Putamen (tissue), 1 donor: ENCODE results near the gene TECPR2.
"Not testable (repeated sequence)": the region's sequence is repeated elsewhere in the genome, so short reads cannot be mapped to it uniquely, and the experiment has no call there.

ENCODE experiments used
- DNase-seq: peaks from one replicate; pipeline ENCODE4 v3.0.0-alpha.2; 2016; ENCODE audit warnings: low spot score

TECPR2 gene

GRCh38 chr14:102509746-102510615 is 147.2 kb downstream of the TECPR2 start, which contains the start of gene ANKRD9:
TSS of gene ANKRD9 (minus strand) at chr14:102509776. CDS start at chr14:102507889, 1,887 bp downstream.
- peak; percentile 81 for DNase-seq

- DNase-seq = no peak
Measured at GRCh38 chr14:102510616-102511520, 148.1 kb downstream of the TECPR2 start.

GRCh38 chr14:102511538-102511937 is 148.8 kb downstream of the TECPR2 start:
- DNase-seq = no peak

- no peak for DNase-seq
Measured at GRCh38 chr14:102512793-102513300, 150.1 kb downstream of the TECPR2 start.

GRCh38 chr14:102513899-102514772 is 151.4 kb downstream of the TECPR2 start:
- DNase-seq = no peak

GRCh38 chr14:102514987-102515733 is 152.4 kb downstream of the TECPR2 start:
- no peak for DNase-seq

- no peak for DNase-seq
Measured at GRCh38 chr14:102516531-102517391, 154.0 kb downstream of the TECPR2 start.

GRCh38 chr14:102517392-102518062 is 154.8 kb downstream of the TECPR2 start:
- DNase-seq = no peak

GRCh38 chr14:102518063-102518648 is 155.4 kb downstream of the TECPR2 start:
- DNase-seq = no peak

GRCh38 chr14:102519709-102520108 is 157.0 kb downstream of the TECPR2 start:
- not testable (repeated sequence) for DNase-seq

GRCh38 chr14:102523200-102523568 is 160.4 kb downstream of the TECPR2 start:
- no peak for DNase-seq

GRCh38 chr14:102523569-102524450 is 161.1 kb downstream of the TECPR2 start:
- no peak for DNase-seq

GRCh38 chr14:102524451-102525218 is 161.9 kb downstream of the TECPR2 start:
- DNase-seq = peak; percentile 97

GRCh38 chr14:102525219-102525928 is 162.6 kb downstream of the TECPR2 start:
- no peak for DNase-seq

- DNase-seq = no peak
Measured at GRCh38 chr14:102525929-102526497, 163.3 kb downstream of the TECPR2 start.
